Renal cortex interstitium (tissue), 11 donors: ENCODE data around the gene RCOR1. TPM values are rescaled to one million over a fixed set of nuclear protein-coding genes. Genes with fewer than 3 reads are reported as not detected.
"Not testable (repeated sequence)": the region's sequence is repeated elsewhere in the genome, so short reads cannot be mapped to it uniquely, and the experiment has no call there.

ENCODE experiments used
- DNase-seq, 11 donors: peaks; one replicate each; pipeline ENCODE4 v3.0.0-alpha.2; 2013; ENCODE audit warnings: low read depth in 9 of 11, low spot score in 4 of 11; ENCODE audit errors: extremely low read depth in 1 of 11
- polyA plus RNA-seq, 3 donors: library from polyadenylated mRNA; unstranded; fragments of 120-200 nt; gene quantifications; one replicate each; pipeline ENCODE4 v1.2.1, GENCODE V29; 2013; ENCODE audit not compliant: insufficient read length in 3 of 3

Gene RCOR1
- polyA plus RNA-seq, 3 donors = 35.8 to 43.1 (median 38.0) TPM

GRCh38 chr14:102610968-102611811 lies 18.7 kb downstream of the RCOR1 start:
- no peak for DNase-seq

DNA sequence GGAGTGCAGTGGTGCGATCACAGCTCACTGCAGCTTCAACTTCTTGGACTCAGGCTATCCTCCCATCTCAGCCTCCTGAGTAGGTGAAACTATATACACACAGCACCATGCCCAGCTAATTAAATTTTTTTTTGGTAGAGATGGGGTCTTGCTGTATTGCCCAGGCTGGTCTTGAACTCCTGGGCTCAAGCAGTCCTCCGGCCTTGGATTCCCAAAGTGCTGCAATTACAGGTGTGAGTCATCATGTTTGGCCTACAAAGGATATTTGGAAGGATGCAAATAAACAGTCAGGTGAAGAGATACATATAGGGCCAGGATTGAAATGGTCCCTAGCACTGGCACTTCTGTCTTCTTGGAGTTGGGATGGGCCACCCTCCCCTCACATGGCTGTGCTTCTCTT lies 23.9 kb downstream of the RCOR1 start:
- DNase-seq = no peak

- no peak for DNase-seq
Measured at GRCh38 chr14:102616799-102617198, 24.4 kb downstream of the RCOR1 start.

GRCh38 chr14:102619012-102619411 lies 26.6 kb downstream of the RCOR1 start:
- not testable (repeated sequence) for DNase-seq

GRCh38 chr14:102620413-102620812 lies 28.0 kb downstream of the RCOR1 start:
- no peak for DNase-seq

GRCh38 chr14:102622262-102622885 lies 29.9 kb downstream of the RCOR1 start:
- DNase-seq = no peak

DNA sequence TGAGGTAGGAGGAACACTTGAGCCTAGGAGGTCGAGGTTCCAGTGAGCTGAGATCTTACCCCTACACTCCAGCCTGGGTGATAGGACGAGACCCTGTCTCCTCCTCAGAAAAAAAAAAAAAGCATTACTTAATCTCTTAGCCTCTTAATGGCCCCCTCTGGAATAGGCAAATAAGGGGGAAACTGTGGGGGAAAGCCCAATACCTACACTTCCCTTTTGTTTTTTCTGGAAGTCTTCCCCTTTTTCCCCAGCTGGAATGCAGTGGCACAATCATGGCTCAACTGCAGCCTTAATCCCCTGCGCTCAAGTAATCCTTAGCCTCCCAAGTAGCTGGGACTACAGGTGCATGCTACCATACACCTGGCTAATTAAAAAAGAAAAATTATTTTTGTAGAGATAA lies 32.2 kb downstream of the RCOR1 start:
- no peak for DNase-seq

GRCh38 chr14:102625564-102626296 lies 33.3 kb downstream of the RCOR1 start:
- DNase-seq = no peak

- DNase-seq = no peak
Measured at GRCh38 chr14:102626530-102626929, 34.1 kb downstream of the RCOR1 start.

DNA sequence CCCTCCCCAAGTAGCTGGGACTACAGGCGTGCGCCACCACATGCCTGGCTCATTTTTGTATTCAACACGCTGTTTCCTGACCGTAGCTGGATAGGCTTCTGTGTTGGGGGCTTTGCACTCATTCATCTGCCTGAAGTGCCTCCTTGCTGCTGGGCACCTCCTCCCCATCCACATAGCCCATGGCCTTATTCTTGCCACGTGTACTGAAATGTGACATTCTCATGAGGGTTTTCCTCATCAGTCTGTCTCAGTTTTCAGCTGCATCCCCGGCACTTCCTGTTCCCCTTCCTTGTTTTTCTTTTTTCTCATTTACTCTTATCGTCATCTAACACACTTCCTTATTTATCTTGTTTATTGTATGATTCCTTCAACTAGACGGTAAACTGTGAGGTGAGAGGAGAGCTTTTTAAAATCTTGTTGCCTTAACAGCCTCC lies 36.6 kb downstream of the RCOR1 start:
- no peak for DNase-seq

DNA sequence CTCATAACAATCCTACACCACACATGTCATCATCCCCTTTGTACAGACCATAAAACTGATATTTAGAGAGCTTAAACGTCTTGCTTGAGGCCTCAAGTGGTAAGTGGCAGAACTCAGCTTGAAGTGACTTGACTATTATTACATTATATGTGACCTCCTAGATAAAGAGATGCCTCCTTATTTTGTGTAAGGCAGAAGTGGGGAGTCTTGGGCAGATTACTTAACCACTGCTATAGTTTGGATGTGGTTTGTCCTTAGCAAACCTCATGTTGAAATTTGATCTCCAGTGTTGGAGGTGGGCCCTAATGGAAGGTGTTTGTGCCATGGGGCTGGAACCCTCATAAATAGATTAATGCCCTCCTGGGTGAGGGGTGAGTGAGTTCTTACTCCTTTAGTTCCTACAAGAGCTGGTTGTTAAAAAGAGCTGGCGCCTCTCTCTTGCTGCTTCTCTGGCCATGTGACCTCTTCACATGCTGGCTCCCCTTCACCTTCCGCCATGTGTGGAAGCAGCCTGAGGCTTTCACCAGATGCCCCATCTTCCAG lies 37.4 kb downstream of the RCOR1 start:
- no peak for DNase-seq

DNA sequence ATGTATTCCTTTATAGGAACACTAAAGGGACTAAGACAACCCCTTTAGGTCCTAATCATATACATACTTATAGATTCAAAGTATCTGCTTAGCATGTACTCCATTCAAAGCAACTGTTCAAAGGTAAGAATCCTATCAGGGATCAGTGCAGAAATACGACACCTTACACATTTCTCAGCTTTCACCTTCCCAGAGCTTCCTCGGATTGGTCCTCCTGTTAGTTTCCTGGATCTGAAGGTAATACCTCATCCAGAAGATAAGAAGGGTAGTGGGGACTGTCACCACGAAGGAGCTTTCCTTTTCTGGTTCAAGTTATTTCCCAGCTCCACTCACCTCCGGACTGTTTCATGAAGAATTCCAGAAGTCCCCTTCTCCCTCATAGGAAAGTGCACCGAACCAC lies 38.0 kb downstream of the RCOR1 start:
- DNase-seq = no peak

DNA sequence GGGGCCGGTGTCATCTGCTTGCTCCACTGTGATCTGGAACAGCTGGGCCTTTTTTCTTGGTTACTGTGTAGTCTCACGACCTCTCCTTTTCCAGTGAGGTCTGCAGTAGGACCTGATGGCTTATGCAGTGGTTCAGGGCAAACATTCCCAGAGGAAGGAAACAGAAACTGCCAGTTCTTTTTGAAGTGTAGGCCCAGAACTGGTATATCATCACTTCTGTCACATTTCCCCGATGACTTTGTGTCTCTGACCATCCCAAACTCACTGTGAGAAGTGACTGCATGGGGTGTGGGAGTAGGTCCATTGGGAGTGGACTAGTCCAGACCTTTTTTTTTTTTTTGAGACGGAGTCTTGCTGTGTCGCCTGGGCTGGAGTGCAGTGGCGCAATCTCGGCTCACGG lies 38.4 kb downstream of the RCOR1 start:
- no peak for DNase-seq

- DNase-seq = no peak
Measured at GRCh38 chr14:102633906-102634595, 41.6 kb downstream of the RCOR1 start.

- not testable (repeated sequence) for DNase-seq
Measured at GRCh38 chr14:102639611-102640010, 47.2 kb downstream of the RCOR1 start.

DNA sequence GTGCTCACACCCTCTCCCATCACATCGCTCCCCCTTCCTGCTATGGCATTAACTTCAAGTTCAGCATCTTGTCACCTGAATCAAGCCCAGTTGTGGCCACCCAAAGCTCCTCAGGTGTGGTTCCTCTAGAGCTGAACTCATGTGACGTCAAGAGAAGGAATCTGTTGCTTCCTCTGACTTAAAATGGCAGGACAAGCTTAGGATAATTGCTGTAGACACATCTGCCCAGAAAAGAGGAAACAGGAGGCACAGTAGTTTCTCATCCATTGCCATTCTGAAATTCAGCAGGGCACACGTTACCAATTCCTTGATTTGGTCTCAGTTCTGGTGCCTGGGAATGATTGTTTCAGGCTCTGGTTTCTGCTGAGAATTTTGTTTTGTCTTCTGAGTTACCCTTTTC lies 52.1 kb downstream of the RCOR1 start:
- DNase-seq = no peak

GRCh38 chr14:102645746-102646440 lies 53.4 kb downstream of the RCOR1 start:
- no peak for DNase-seq

- DNase-seq = no peak
Measured at GRCh38 chr14:102646615-102647014, 54.2 kb downstream of the RCOR1 start.

DNA sequence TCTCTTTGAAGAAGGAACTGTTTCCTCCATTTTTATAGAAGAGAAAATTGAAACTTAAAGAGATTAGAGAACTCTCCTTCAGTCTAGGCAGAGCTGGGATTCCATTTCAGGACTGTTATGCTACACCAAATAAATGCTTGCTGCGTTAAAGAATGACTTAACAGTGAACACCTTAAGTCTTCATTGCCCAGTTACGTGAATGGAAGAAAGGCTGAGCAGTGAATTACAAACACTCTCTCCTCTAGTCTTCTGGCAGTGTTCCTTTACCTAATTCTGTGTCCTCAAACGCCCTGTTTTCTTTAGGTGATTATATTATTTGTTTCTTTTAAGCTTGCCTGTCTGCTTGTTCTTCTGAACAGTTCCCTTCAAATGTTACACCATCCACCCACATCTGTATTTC lies 59.7 kb downstream of the RCOR1 start:
- no peak for DNase-seq
